PC-3 (cell line): ENCODE measurements around the gene NOP58. TPM values are rescaled to one million over a fixed set of nuclear protein-coding genes. Genes with fewer than 3 reads are reported as not detected.
A peak's percentile ranks its signal among the peaks of the same experiment; 100 is the strongest.
"Not testable (repeated sequence)": the region's sequence is repeated elsewhere in the genome, so short reads cannot be mapped to it uniquely, and the experiment has no call there.

Source experiments
- ATAC-seq: fragments of 200-7000 bp; cut with Tn5 transposase; 2 replicates; pipeline ENCODE4 v1.9.1; 2020; ENCODE audit warnings: mild to moderate bottlenecking, moderate library complexity
- BruUV-seq: library from RNA; stranded (reverse); fragments of 400-500 nt; replicated peaks from 2 replicates; lab custom pipeline; 2021; lab: Mats Ljungman, UMichigan
- CTCF ChIA-PET: fragments of 300-600 bp; sonication (Branson Sonifier 250); formaldehyde crosslinking; loops from one replicate; lab custom pipeline; 2022; ENCODE audit warnings: antibody characterized with exemption; lab: Charles Lee
- POLR2A ChIA-PET: fragments of 300-600 bp; sonication (Branson Sonifier 250); formaldehyde crosslinking; loops from one replicate; lab custom pipeline; 2022; ENCODE audit warnings: antibody characterized with exemption; ENCODE audit not compliant: unreplicated experiment; lab: Charles Lee
- DNase-seq: peaks from one replicate; pipeline ENCODE4 v3.0.0-alpha.2; 2015
- H2AFZ ChIP-seq: fragments of 300-600 bp; sonication (generic); 2 replicates; pipeline ENCODE4 v1.6.0; 2016; ENCODE audit warnings: antibody characterized with exemption, low read length
- H3F3A ChIP-seq: fragments of 300-600 bp; sonication (generic); one replicate; pipeline ENCODE4 v1.6.0; 2017; ENCODE audit warnings: antibody characterized with exemption, low read length, control low read depth, mild to moderate bottlenecking; ENCODE audit not compliant: unreplicated experiment
- H3K27ac ChIP-seq: fragments of 300-600 bp; sonication (generic); 2 replicates; pipeline ENCODE4 v1.5.1; 2016; ENCODE audit warnings: mild to moderate bottlenecking, low read length
- H3K27me3 ChIP-seq: fragments of 300-600 bp; sonication (generic); 2 replicates; pipeline ENCODE4 v1.6.1; 2016; ENCODE audit warnings: low read length, mixed read lengths
- H3K36me3 ChIP-seq: fragments of 300-600 bp; sonication (generic); 2 replicates; pipeline ENCODE4 v1.6.1; 2016; ENCODE audit warnings: low read depth, mixed run types, low read length, mixed read lengths
- H3K4me1 ChIP-seq: fragments of 300-600 bp; sonication (generic); 2 replicates; pipeline ENCODE4 v1.5.1; 2016; ENCODE audit warnings: low read length; ENCODE audit not compliant: insufficient read depth
- H3K4me2 ChIP-seq: fragments of 300-600 bp; sonication (generic); 2 replicates; pipeline ENCODE4 v1.6.0; 2016; ENCODE audit warnings: low read length
- H3K4me3 ChIP-seq: fragments of 300-600 bp; sonication (generic); 2 replicates; pipeline ENCODE4 v1.5.1; 2016; ENCODE audit warnings: mild to moderate bottlenecking, low read length, mixed read lengths
- H3K79me2 ChIP-seq: fragments of 300-600 bp; sonication (generic); 2 replicates; pipeline ENCODE4 v1.6.1; 2017; ENCODE audit warnings: low read length, mixed read lengths
- H3K9ac ChIP-seq: fragments of 300-600 bp; sonication (generic); 2 replicates; pipeline ENCODE4 v1.6.0; 2016; ENCODE audit warnings: mild to moderate bottlenecking, low read length
- H3K9me2 ChIP-seq: fragments of 300-600 bp; sonication (generic); replicated peaks from 2 replicates; pipeline ENCODE4 v1.6.1; 2016; ENCODE audit warnings: mixed run types, low read length, mixed read lengths
- H3K9me3 ChIP-seq: fragments of 300-600 bp; sonication (generic); 2 replicates; pipeline ENCODE4 v1.6.1; 2016; ENCODE audit warnings: low read length, mixed read lengths
- H4K20me1 ChIP-seq: fragments of 300-600 bp; sonication (generic); 2 replicates; pipeline ENCODE4 v1.6.1; 2016; ENCODE audit warnings: low read length, mixed read lengths
- EZH2 ChIP-seq: fragments of 300-600 bp; sonication (generic); IDR thresholded peaks from one replicate; pipeline ENCODE4 v1.6.1; 2017; ENCODE audit warnings: antibody characterized with exemption, mild to moderate bottlenecking, low read length; ENCODE audit not compliant: unreplicated experiment
- EZH2phosphoT487 ChIP-seq: fragments of 300-600 bp; sonication (generic); IDR thresholded peaks from 2 replicates; pipeline ENCODE4 v1.6.1; 2018; ENCODE audit warnings: mild to moderate bottlenecking, antibody characterized with exemption, low read length, borderline replicate concordance
- intact Hi-C: fragments of 100-400 bp; cut with micrococcal nuclease; formaldehyde crosslinking; loops from 2 replicates; pipeline ENCODE4 v1.9.0; 2023
- total RNA-seq: library from RNA; depleted of rRNA; stranded (reverse); fragments of >200 nt; gene quantifications from 2 replicates; pipeline ENCODE4 v1.2.3, GENCODE V29; 2014
- TF ChIP-seq, protein P1 (sequence below): fragments of 300-600 bp; sonication (generic); conservative IDR thresholded peaks from 2 replicates; pipeline ENCODE4 v1.5.1; 2017; ENCODE audit warnings: antibody characterized with exemption, low read depth, mild to moderate bottlenecking, low read length

Gene NOP58
- total RNA-seq, 1 experiment from 2014 or later, result 112 TPM

DNA sequence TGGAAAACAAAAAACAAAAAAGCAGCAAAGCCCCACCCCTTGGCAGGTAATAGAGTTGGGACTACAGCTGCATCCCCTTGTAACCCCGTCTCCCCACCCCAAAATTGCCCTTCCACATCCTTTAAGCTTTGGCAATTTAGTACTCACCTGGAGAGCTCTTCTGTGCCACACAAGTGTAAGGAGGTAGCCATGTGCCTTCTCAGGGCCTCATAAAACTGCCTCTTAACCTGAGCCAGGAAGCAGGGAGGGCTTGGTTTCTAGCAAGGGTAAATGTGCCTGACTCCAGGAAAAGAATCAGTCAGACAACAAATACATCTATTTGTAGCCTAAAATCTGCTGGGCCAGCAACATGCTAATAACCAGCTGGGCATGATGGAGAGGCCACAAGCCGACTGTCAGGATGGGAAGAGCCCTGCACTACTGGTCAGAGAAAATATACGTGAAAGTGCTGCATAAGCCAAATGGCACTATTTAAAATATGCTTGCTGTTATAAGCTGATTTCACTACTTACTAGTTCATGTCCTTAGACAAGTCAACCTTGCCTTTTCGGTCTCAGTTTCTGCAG is 46.3 kb downstream of the NOP58 start:
- peaks cover 12% of the 10 kb centered on the region for H3K36me3 ChIP-seq
- H4K20me1 ChIP-seq, result no peaks in the 10 kb centered on the region
- H3F3A ChIP-seq, result peaks cover 4% of the 10 kb centered on the region
- H3K4me1 ChIP-seq, result peaks cover 3% of the 10 kb centered on the region
- H3K27ac ChIP-seq, result no peak overlapping the region
- H3K9ac ChIP-seq, result no peak overlapping the region
- DNase-seq (no peak), ATAC-seq (peak; percentile 35; the same call in 1 of the 2 replicates)
- H2AFZ ChIP-seq, result no peak overlapping the region
- TF ChIP-seq EZH2phosphoT487 (no peak), EZH2 (no peak)
- TF ChIP-seq, protein P1, sequence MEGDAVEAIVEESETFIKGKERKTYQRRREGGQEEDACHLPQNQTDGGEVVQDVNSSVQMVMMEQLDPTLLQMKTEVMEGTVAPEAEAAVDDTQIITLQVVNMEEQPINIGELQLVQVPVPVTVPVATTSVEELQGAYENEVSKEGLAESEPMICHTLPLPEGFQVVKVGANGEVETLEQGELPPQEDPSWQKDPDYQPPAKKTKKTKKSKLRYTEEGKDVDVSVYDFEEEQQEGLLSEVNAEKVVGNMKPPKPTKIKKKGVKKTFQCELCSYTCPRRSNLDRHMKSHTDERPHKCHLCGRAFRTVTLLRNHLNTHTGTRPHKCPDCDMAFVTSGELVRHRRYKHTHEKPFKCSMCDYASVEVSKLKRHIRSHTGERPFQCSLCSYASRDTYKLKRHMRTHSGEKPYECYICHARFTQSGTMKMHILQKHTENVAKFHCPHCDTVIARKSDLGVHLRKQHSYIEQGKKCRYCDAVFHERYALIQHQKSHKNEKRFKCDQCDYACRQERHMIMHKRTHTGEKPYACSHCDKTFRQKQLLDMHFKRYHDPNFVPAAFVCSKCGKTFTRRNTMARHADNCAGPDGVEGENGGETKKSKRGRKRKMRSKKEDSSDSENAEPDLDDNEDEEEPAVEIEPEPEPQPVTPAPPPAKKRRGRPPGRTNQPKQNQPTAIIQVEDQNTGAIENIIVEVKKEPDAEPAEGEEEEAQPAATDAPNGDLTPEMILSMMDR, result no peak
- no peaks in the 10 kb centered on the region for H3K9me2 ChIP-seq
- intact Hi-C loops, result no loop called here
- CTCF ChIA-PET, result no interaction called here
- no TSS peak for BruUV-seq
- H3K27me3 ChIP-seq, result no peaks in the 10 kb centered on the region
- no peak overlapping the region for H3K4me2 ChIP-seq
- no peak overlapping the region for H3K4me3 ChIP-seq
- no peaks in the 10 kb centered on the region for H3K9me3 ChIP-seq
- POLR2A ChIA-PET, result no interaction called here
- no peaks in the 10 kb centered on the region for H3K79me2 ChIP-seq

DNA sequence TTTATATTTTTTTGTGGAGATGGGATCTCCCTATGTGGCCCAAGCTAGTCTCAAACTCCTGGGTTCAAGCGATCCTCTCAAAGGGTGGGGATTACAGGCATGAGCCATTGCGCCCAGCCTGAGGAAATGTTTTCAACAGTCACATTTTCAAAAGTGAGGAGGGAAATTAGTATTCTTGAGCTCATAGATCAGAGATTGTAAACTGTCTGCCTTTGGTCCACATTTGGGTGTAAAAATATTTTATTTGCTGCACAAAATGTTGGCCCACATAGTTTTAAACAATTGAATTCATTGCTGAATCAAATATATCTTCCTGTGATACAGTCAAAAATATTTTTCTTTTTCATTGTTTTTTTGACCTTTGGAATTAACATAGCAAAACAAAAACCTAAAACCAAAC is 48.6 kb downstream of the NOP58 start:
- Histone ChIP-seq H3K4me1 (peaks cover 12% of the 10 kb centered on the region), H3K9me3 (no peaks in the 10 kb centered on the region), H3K36me3 (peaks cover 8% of the 10 kb centered on the region; the same call in 1 of the 2 replicates), H3K9ac (no peak overlapping the region), H3K27me3 (no peaks in the 10 kb centered on the region), H3K27ac (no peak overlapping the region), H2AFZ (no peak overlapping the region), H3K4me2 (no peak overlapping the region), H3K79me2 (no peaks in the 10 kb centered on the region), H3K4me3 (no peak overlapping the region), H3K9me2 (no peaks in the 10 kb centered on the region), H4K20me1 (no peaks in the 10 kb centered on the region), H3F3A (peaks cover 5% of the 10 kb centered on the region)
- ChIA-PET CTCF (no interaction called here), POLR2A (no interaction called here)
- no TSS peak for BruUV-seq
- DNase-seq, result no peak
- no peak for ATAC-seq
- intact Hi-C loops, result no loop called here
- TF ChIP-seq EZH2 (no peak), EZH2phosphoT487 (no peak)
- TF ChIP-seq, protein P1, result no peak

DNA sequence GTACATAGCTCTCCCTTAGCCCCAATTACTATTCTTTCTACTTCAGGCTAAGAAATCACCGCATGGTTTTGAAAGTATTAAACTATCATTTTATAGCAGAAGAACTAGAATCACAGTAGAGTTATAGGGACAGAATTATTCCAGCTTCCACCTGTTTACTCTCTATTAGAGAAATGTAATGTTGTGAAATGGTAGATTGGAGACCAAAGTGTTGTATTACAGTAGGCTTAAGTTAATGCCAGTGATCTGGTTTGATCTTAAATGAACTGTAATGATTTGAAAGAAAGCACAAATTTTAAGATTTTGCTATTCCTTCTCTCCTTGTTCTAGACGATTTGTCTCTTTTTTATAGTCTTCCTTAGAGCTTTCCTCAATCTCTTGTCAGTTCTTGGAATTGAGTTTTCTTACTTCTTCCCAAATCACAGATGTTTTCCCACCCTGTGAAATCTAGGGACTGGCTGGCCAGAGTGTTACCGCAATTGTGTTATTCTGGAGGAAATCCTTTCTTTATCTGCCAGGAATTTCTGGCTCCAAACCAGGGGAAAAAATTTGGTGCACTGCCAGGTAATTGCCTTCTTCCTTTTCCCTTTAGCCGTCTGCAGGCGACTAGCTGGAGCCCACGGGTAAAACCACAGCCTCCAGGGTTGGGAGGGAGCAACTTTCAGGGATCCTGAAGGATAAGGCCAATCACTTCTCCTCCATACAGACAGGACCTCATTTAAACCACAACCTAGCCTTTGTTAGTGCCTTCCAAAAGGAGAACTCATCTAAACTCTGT is 51.7 kb downstream of the NOP58 start:
- no peak overlapping the region for H3K27ac ChIP-seq
- H3K79me2 ChIP-seq, result no peaks in the 10 kb centered on the region
- intact Hi-C loops, result loop anchor here (5.0 kb wide), 1 partner anchor 60 kb away; the partner anchor contains the start of gene BMPR2
- H3K4me2 ChIP-seq, result peak overlapping the region; percentile 7; the same call in 1 of the 2 replicates
- H3K4me3 ChIP-seq, result no peak overlapping the region
- ATAC-seq (peak; percentile 71), DNase-seq (peak; percentile 86)
- ChIA-PET CTCF (no interaction called here), POLR2A (interaction anchor here (0.6 kb wide), 1 partner anchor 9 kb away, joined by 13 read pairs; no protein-coding TSS in a partner anchor)
- peaks cover 12% of the 10 kb centered on the region for H3K4me1 ChIP-seq
- no TSS peak for BruUV-seq
- H4K20me1 ChIP-seq, result no peaks in the 10 kb centered on the region
- H3K27me3 ChIP-seq, result no peaks in the 10 kb centered on the region
- peaks cover 5% of the 10 kb centered on the region for H3F3A ChIP-seq
- H3K36me3 ChIP-seq, result peaks cover 2% of the 10 kb centered on the region; the same call in 1 of the 2 replicates
- H3K9me3 ChIP-seq, result no peaks in the 10 kb centered on the region
- TF ChIP-seq EZH2phosphoT487, result no peak
- no peak for TF ChIP-seq EZH2
- TF ChIP-seq, protein P1, result no peak
- H3K9ac ChIP-seq, result no peak overlapping the region
- H3K9me2 ChIP-seq, result no peaks in the 10 kb centered on the region
- H2AFZ ChIP-seq, result no peak overlapping the region

DNA sequence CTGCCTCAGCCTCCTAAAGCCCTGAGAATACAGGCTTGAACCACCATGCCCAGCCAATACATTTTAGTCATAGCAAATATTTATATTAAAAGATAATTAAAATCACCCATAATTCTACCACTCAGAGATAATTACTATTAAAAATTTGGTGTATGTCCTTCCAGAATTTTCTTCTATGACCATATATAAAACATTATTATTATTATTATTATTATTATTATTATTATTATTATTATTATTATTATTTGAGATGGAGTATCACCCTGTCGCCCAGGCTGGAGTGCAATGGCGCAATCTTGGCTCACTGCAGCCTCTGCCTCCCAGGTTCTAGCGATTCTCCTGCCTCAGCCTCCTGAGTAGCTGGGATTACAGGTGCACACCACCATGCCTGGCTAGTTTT is 54.8 kb downstream of the NOP58 start:
- ATAC-seq, POLR2A ChIA-PET: not testable (repeated sequence)

More for the DNA sequence above, 54.8 kb downstream of the NOP58 start:
- H4K20me1 ChIP-seq, H3K9me3 ChIP-seq, H3K36me3 ChIP-seq, H3K4me3 ChIP-seq, intact Hi-C loops, BruUV-seq, H3K9me2 ChIP-seq, H3K79me2 ChIP-seq, H3K27ac ChIP-seq, H2AFZ ChIP-seq, H3K9ac ChIP-seq, CTCF ChIA-PET, H3F3A ChIP-seq, DNase-seq, H3K27me3 ChIP-seq, H3K4me2 ChIP-seq: not testable (repeated sequence)
- peaks cover 12% of the 10 kb centered on the region for H3K4me1 ChIP-seq
